Measurements from ENCODE around the gene KCNQ1. TPM values are rescaled to one million over a fixed set of nuclear protein-coding genes. Genes with fewer than 3 reads are reported as not detected.

Gene KCNQ1
- total RNA-seq, 1 donor from 2014 or later, result 0.13 TPM

DNA sequence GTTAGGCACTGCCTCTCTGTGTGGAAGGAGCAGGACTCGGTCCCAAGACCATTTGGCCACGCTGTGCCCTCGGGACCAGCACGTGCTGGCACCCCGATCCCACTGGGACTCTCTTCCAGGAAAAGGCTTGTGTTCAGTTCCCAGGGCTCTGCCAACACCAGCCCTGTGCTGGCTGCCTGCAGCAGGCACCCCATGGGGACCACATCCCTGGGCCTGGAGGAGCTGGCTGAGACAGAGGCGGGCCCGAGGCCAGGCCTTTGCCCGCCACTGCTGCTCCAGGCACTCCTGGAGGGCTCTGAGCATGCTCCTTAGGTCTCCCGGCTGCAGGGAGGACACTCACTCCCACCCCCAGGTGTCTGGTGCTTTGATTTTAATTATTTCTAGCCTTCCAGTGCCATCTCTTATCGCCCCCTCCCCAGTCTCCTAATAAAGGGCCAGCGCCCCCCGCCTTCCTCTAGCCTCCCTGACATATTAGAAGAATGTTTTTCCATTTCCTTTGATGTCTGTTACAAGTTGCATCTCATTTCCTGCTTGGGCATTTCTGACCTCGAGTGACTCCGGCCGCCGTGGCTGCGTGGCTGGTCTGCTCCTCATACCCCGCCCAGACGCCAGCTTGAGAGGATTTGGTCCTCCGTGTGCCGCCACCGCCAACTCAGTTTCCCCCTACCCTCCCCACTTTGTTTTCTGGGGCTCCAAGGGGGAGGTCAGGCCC is 426.3 kb downstream of the KCNQ1 start:
- DNase-seq (ENCODE audit: low read depth in 2 of 2), result no peak

- DNase-seq (ENCODE audit: low read depth in 2 of 2), result no peak
These were observed 430.2 kb downstream of the KCNQ1 start for GRCh38 chr11:2874963-2875362.

GRCh38 chr11:2877474-2877873 is 432.7 kb downstream of the KCNQ1 start:
- no peak for DNase-seq (ENCODE audit: low read depth in 2 of 2)

DNA sequence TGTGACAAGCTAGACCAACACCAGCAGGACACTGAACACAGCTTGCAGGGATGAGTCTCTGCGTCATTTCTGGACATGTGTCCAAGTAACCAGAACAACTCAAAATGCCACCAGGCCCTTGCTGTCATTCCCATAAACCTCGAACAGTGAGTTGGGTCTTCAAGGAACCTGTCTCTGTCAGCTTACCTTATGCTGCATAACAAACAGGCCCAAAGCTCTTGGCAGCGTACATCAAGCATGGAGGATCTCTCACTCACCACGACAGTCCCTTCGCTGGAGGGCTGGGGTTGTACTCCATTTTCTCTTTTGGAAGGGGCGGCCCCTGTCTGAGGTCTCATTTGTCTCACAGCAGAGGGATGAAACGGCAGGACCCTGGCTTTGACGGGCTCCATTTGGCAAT is 434.0 kb downstream of the KCNQ1 start:
- DNase-seq (ENCODE audit: low read depth in 2 of 2), result no peak

- no peak for DNase-seq (ENCODE audit: low read depth in 2 of 2)
These were observed 435.8 kb downstream of the KCNQ1 start for GRCh38 chr11:2880646-2881045.

DNA sequence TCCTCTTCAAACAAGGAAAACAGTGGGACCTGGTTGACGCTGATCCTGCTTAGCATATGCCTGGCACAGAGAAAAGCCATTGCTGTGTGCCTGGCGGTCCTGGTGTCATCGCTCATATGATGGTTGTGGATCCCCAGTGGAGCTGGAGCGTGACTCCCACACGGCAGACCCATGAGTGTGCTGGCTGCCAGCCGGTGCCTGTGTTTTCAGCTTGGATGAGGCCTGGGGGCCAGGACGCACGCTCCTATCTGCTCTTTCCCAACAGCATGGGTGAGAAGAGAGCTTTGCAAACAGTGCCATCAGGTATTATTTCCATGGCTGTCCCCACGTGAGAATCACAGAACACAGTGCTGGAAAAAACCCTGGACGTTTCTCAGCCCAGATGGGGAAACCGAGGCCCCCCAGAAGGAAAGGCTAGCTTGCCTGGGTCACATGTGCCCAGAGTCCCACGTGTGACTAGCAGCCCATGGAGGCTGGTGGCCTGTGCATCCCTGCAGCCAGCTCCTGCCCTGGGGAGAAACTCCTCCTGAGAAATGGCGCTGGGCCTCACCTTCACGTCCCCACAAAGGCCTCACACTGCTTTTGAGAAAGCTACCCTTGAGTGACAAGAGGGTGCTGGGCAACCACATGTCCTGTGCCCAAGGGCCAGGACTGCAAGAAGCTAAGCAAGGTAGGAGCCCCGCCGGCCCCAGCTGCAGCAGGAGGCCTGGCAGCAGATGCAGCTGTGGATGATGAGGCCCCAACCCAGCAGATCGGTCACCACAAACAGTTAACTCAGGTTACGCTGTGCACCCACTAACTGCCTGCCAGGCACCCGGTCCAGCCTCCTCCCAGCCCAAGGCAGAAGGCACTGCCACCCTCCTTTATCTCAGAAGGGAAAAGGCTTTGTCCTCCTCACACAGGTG is 436.5 kb downstream of the KCNQ1 start:
- no peak for DNase-seq (ENCODE audit: low read depth in 2 of 2)

GRCh38 chr11:2881981-2882375 is 437.2 kb downstream of the KCNQ1 start:
- DNase-seq (ENCODE audit: low read depth in 2 of 2), result no peak

GRCh38 chr11:2882396-2883110 is 437.7 kb downstream of the KCNQ1 start:
- DNase-seq (ENCODE audit: low read depth in 2 of 2), result no peak

DNA sequence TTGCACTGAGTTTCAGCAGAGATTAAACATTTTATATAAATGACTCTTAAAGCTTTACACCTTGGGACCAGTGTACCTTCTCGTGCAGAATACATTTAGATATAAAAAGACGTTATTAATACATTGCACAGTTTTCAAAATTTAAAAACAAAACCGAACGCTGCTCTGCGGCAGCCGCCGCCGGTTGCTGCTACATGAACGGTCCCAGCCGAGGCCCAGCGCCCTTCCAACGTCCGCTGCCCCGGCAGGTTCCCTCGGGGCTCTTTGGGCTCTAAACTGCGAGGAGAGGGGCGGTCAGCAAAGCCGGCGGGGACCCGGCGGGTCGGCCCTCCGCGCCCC is 438.8 kb downstream of the KCNQ1 start:
- DNase-seq (ENCODE audit: low read depth in 2 of 2), result no peak

GRCh38 chr11:2883979-2884815 is 439.4 kb downstream of the KCNQ1 start:
- peak in 1 of 2 donors; percentile 47 for DNase-seq (ENCODE audit: low read depth in 2 of 2)

GRCh38 chr11:2885017-2885677 is 440.3 kb downstream of the KCNQ1 start:
- DNase-seq (ENCODE audit: low read depth in 2 of 2), result peak in 1 of 2 donors; percentile 55

GRCh38 chr11:2885678-2886081 is 440.9 kb downstream of the KCNQ1 start, which contains the start of gene CDKN1C:
Gene CDKN1C, minus strand, starts transcription at chr11:2885775. Its CDS starts 319 bp downstream, at chr11:2885456.
- peak; percentile 64 to 88 for DNase-seq (ENCODE audit: low read depth in 2 of 2)

- DNase-seq (ENCODE audit: low read depth in 2 of 2), result peak in 1 of 2 donors; percentile 30
These were observed 441.5 kb downstream of the KCNQ1 start for GRCh38 chr11:2886191-2886894.

- no peak for DNase-seq (ENCODE audit: low read depth in 2 of 2)
These were observed 442.1 kb downstream of the KCNQ1 start for GRCh38 chr11:2886936-2887335.

- no peak for DNase-seq (ENCODE audit: low read depth in 2 of 2)
These were observed 442.8 kb downstream of the KCNQ1 start for GRCh38 chr11:2887515-2888195.

GRCh38 chr11:2888266-2888968 is 443.6 kb downstream of the KCNQ1 start:
- peak; percentile 72 to 80 for DNase-seq (ENCODE audit: low read depth in 2 of 2)

- no peak for DNase-seq (ENCODE audit: low read depth in 2 of 2)
These were observed 444.8 kb downstream of the KCNQ1 start for GRCh38 chr11:2889362-2890273.

Data from dermis microvascular lymphatic vessel endothelial cell (primary cell).